Measurements from ENCODE around the gene VPS29. TPM values are rescaled to one million over a fixed set of nuclear protein-coding genes. Genes with fewer than 3 reads are reported as not detected.

The VPS29 gene
- total and polyA plus RNA-seq, 2 experiments from 2014 or later: 61.2 to 206 TPM

- H3K27ac ChIP-seq: no peak overlapping the region
- no peaks in the 10 kb centered on the region for H4K20me1 ChIP-seq (ENCODE audit: insufficient read depth)
- H3F3A ChIP-seq (ENCODE audit: insufficient read depth): no peaks in the 10 kb centered on the region
- H3K9ac ChIP-seq: no peak overlapping the region
- no peak for TF ChIP-seq EZH2 (IDR thresholded peaks at IDR 0.05; ENCODE audit: insufficient read depth, poor library complexity, severe bottlenecking)
- no peak for TF ChIP-seq EZH2phosphoT487 (IDR thresholded peaks at IDR 0.05; ENCODE audit: insufficient read depth, low read depth)
- H3K4me1 ChIP-seq (ENCODE audit: insufficient read depth): no peaks in the 10 kb centered on the region
- in situ Hi-C loops (cut with MboI): loop anchor here (10.0 kb wide), 1 partner anchor 78 kb away; no protein-coding TSS in a partner anchor
- no peak overlapping the region for H2AFZ ChIP-seq
- no peaks in the 10 kb centered on the region for H3K9me3 ChIP-seq (ENCODE audit: low read depth)
- H3K4me3 ChIP-seq: no peak overlapping the region
- WGBS, 2 experiments (ENCODE audit: low coverage in 1 of 2, low lambda C conversion rate in 2 of 2, missing lambda C conversion rate in 2 of 2): 87 to 94% methylated on average over 3 of the region's 3 CpGs
- H3K27me3 ChIP-seq (replicated peaks; ENCODE audit: insufficient read depth): 0 out of 2 replicates have a peak, but pooled peaks cover 2% of the 10 kb centered on the region
- no peak for DNase-seq
- H3K4me2 ChIP-seq (ENCODE audit: unreplicated experiment): no peak overlapping the region
- no peaks in the 10 kb centered on the region for H3K36me3 ChIP-seq (ENCODE audit: low read depth)
- no peaks in the 10 kb centered on the region for H3K9me2 ChIP-seq (ENCODE audit: insufficient read depth)
- H3K79me2 ChIP-seq (ENCODE audit: insufficient read depth): no peaks in the 10 kb centered on the region
Observed at GRCh38 chr12:110516995-110517394, 15.1 kb upstream of the VPS29 start.

- no peak overlapping the region for H3K9ac ChIP-seq
- H3K9me3 ChIP-seq (ENCODE audit: low read depth): no peaks in the 10 kb centered on the region
- no peaks in the 10 kb centered on the region for H3K4me1 ChIP-seq (ENCODE audit: insufficient read depth)
- H4K20me1 ChIP-seq (ENCODE audit: insufficient read depth): no peaks in the 10 kb centered on the region
- TF ChIP-seq EZH2phosphoT487 (IDR thresholded peaks at IDR 0.05; ENCODE audit: insufficient read depth, low read depth) (no peak), EZH2 (IDR thresholded peaks at IDR 0.05; ENCODE audit: insufficient read depth, poor library complexity, severe bottlenecking) (no peak)
- no peaks in the 10 kb centered on the region for H3K36me3 ChIP-seq (ENCODE audit: low read depth)
- no peaks in the 10 kb centered on the region for H3K79me2 ChIP-seq (ENCODE audit: insufficient read depth)
- H3K27me3 ChIP-seq (replicated peaks; ENCODE audit: insufficient read depth): 0 out of 2 replicates have a peak, but pooled peaks cover 2% of the 10 kb centered on the region
- no peak overlapping the region for H3K27ac ChIP-seq
- H3F3A ChIP-seq (ENCODE audit: insufficient read depth): no peaks in the 10 kb centered on the region
- in situ Hi-C loops (cut with MboI): loop anchor here (10.0 kb wide), 1 partner anchor 80 kb away; no protein-coding TSS in a partner anchor
- no peak overlapping the region for H3K4me2 ChIP-seq (ENCODE audit: unreplicated experiment)
- DNase-seq: no peak
- no peaks in the 10 kb centered on the region for H3K9me2 ChIP-seq (ENCODE audit: insufficient read depth)
- no peak overlapping the region for H2AFZ ChIP-seq
- H3K4me3 ChIP-seq: no peak overlapping the region
- 80 to 91% methylated on average over 1 of the region's 1 CpG for WGBS, 2 experiments (ENCODE audit: low coverage in 1 of 2, low lambda C conversion rate in 2 of 2, missing lambda C conversion rate in 2 of 2)
Observed at GRCh38 chr12:110514363-110514762, 12.5 kb upstream of the VPS29 start.

GRCh38 chr12:110513842-110514241 is 11.9 kb upstream of the VPS29 start:
- Histone ChIP-seq H3K4me2 (ENCODE audit: unreplicated experiment) (no peak overlapping the region), H3K9me3 (ENCODE audit: low read depth) (no peaks in the 10 kb centered on the region), H3K27ac (no peak overlapping the region), H3K4me1 (ENCODE audit: insufficient read depth) (no peaks in the 10 kb centered on the region), H3K79me2 (ENCODE audit: insufficient read depth) (no peaks in the 10 kb centered on the region), H3K9ac (no peak overlapping the region), H3K27me3 (replicated peaks; ENCODE audit: insufficient read depth) (0 out of 2 replicates have a peak, but pooled peaks cover 2% of the 10 kb centered on the region), H3K36me3 (ENCODE audit: low read depth) (no peaks in the 10 kb centered on the region), H2AFZ (no peak overlapping the region), H3K4me3 (no peak overlapping the region), H3F3A (ENCODE audit: insufficient read depth) (no peaks in the 10 kb centered on the region), H3K9me2 (ENCODE audit: insufficient read depth) (no peaks in the 10 kb centered on the region), H4K20me1 (ENCODE audit: insufficient read depth) (no peaks in the 10 kb centered on the region)
- no peak for DNase-seq
- in situ Hi-C loops (cut with MboI): loop anchor here (10.0 kb wide), 1 partner anchor 81 kb away; no protein-coding TSS in a partner anchor
- TF ChIP-seq EZH2phosphoT487 (IDR thresholded peaks at IDR 0.05; ENCODE audit: insufficient read depth, low read depth) (no peak), EZH2 (IDR thresholded peaks at IDR 0.05; ENCODE audit: insufficient read depth, poor library complexity, severe bottlenecking) (no peak)
- 46 to 48% methylated on average over 5 to 6 of the region's 6 CpGs for WGBS, 2 experiments (ENCODE audit: low coverage in 1 of 2, low lambda C conversion rate in 2 of 2, missing lambda C conversion rate in 2 of 2)

GRCh38 chr12:110508071-110508586 is 6.2 kb upstream of the VPS29 start:
- in situ Hi-C loops (cut with MboI): no loop called here
- Histone ChIP-seq H3K9me2 (ENCODE audit: insufficient read depth) (no peaks in the 10 kb centered on the region), H3K27ac (no peak overlapping the region), H3K79me2 (ENCODE audit: insufficient read depth) (no peaks in the 10 kb centered on the region), H3F3A (ENCODE audit: insufficient read depth) (no peaks in the 10 kb centered on the region), H3K4me1 (ENCODE audit: insufficient read depth) (no peaks in the 10 kb centered on the region), H4K20me1 (ENCODE audit: insufficient read depth) (no peaks in the 10 kb centered on the region), H2AFZ (no peak overlapping the region), H3K9ac (no peak overlapping the region), H3K36me3 (ENCODE audit: low read depth) (no peaks in the 10 kb centered on the region), H3K9me3 (ENCODE audit: low read depth) (no peaks in the 10 kb centered on the region), H3K4me3 (no peak overlapping the region), H3K4me2 (ENCODE audit: unreplicated experiment) (no peak overlapping the region), H3K27me3 (replicated peaks; ENCODE audit: insufficient read depth) (no peaks in the 10 kb centered on the region)
- TF ChIP-seq EZH2 (IDR thresholded peaks at IDR 0.05; ENCODE audit: insufficient read depth, poor library complexity, severe bottlenecking): no peak
- DNase-seq: no peak
- WGBS, 2 experiments (ENCODE audit: low coverage in 1 of 2, low lambda C conversion rate in 2 of 2, missing lambda C conversion rate in 2 of 2): 93 to 94% methylated on average over 4 of the region's 4 CpGs
